Esophagus squamous epithelium (tissue), 5 donors: ENCODE results near the gene ABCA12. TPM values are rescaled to one million over a fixed set of nuclear protein-coding genes. Genes with fewer than 3 reads are reported as not detected.

Experiments
- DNase-seq: peaks from one replicate; lab custom pipeline; 2025; lab: John Stamatoyannopoulos, UW
- H3K27ac ChIP-seq, 4 donors: fragments of 200-600 bp; sonication (generic); one replicate each; pipeline ENCODE4 v1.5.1; 2016 to 2019; ENCODE audit warnings: mild to moderate bottlenecking in 1 of 4
- H3K27me3 ChIP-seq, 4 donors: fragments of 200-600 bp; sonication (generic); 1 replicate in 3 of 4; 2 replicates in 1 of 4; pipeline versions ENCODE4 v1.5.1 to v1.6.0; 2017 to 2021; ENCODE audit warnings: antibody characterized with exemption in 1 of 4
- H3K36me3 ChIP-seq, 3 donors: fragments of 200-600 bp; sonication (generic); one replicate each; pipeline ENCODE4 v1.5.1; 2016 to 2019
- H3K4me1 ChIP-seq, 3 donors: fragments of 200-600 bp; sonication (generic); one replicate each; pipeline ENCODE4 v1.5.1; 2017 to 2019
- H3K4me3 ChIP-seq, 4 donors: fragments of 200-600 bp; sonication (generic); 1 replicate in 3 of 4; 2 replicates in 1 of 4; pipeline ENCODE4 v1.5.1; 2016 to 2019; ENCODE audit warnings: mild to moderate bottlenecking in 2 of 4, moderate library complexity in 1 of 4
- H3K9me3 ChIP-seq, 3 donors: fragments of 200-600 bp; sonication (generic); one replicate each; pipeline ENCODE4 v1.5.1; 2016 to 2019
- POLR2A ChIP-seq, 4 donors: fragments of 450-650 bp; IDR thresholded peaks; one replicate each; pipeline ENCODE4 v1.6.1; 2017; ENCODE audit warnings: antibody characterized with exemption in 4 of 4, mild to moderate bottlenecking in 4 of 4, moderate library complexity in 3 of 4
- WGBS, 2 donors: methylation state at CpG; one replicate each; pipeline ENCODE4 v1.1.5; 2018; 5-methylcytosine and 5-hydroxymethylcytosine counted together
- intact Hi-C: fragments of 100-400 bp; cut with DNase I; formaldehyde crosslinking; loops from one replicate; pipeline ENCODE4 v1.15.0; 2022
- total RNA-seq, 4 donors: library from RNA; depleted of rRNA; stranded (reverse); fragments of >200 nt; gene quantifications; one replicate each; pipeline ENCODE4 v1.1.0, GENCODE V29; 2016
- TF ChIP-seq, protein P1 (sequence below), 6 experiments: fragments of 450-650 bp in 4 of 6; fragments of 200-600 bp in 2 of 6; sonication (generic) in 2 of 6; IDR thresholded peaks; one replicate each; pipeline ENCODE4 v1.5.1; 2016 to 2019; ENCODE audit warnings: antibody characterized with exemption in 6 of 6, mild to moderate bottlenecking in 4 of 6, moderate library complexity in 4 of 6
- donor health status: DM: yes; HTN: yes; CAD: no.

ABCA12 gene
- total RNA-seq, 4 donors from 2014 or later: 1.5 to 45.7 (median 3.8) TPM

DNA sequence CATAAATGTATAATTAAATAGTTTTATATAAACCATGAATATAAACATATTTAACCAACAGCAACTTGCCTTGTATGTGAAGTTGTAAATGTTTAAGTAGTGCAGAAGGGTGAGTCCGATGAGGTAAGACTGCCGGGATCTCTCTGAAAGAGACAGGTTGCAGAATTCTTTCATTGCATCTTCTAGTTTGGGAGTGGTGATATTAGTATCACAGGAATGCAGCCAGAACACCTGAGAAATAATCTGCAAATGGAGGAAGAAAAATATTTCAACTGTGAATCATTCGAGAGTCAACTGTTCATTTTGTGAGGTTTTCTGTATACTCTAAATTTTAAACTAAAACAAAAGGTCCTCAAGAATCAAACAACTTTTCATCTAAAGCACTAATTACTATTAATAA, 123.0 kb downstream of the ABCA12 start:
- no peak overlapping the region for H3K4me3 ChIP-seq
- intact Hi-C loops: no loop called here
- no peaks in the 10 kb centered on the region for H3K36me3 ChIP-seq
- H3K4me1 ChIP-seq: no peaks in the 10 kb centered on the region
- H3K27ac ChIP-seq: no peak overlapping the region
- no peak for DNase-seq
- TF ChIP-seq POLR2A (IDR thresholded peaks at IDR 0.05): no peak
- no peaks in the 10 kb centered on the region for H3K27me3 ChIP-seq
- WGBS, 2 donors: 80 to 81% methylated on average over 3 of the region's 3 CpGs
- H3K9me3 ChIP-seq: no peaks in the 10 kb centered on the region

DNA sequence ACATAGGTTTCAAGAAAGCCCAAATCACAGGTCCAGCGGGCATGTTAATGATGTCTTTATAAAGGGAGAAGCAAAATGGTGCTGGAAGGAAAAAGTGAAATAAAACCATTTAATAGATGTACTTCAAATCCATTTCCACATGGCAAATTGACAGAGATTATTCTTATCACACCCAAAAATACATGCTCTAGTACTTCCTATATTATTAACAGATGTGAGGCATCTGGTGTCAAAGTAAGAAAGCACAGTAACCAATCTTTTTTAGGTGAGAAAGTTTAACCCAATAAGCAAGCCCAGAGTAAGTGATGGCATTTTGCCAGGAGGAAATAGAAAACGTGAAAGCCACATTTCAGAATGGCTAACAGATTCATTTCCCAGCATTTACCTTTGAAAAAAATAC, 128.0 kb downstream of the ABCA12 start:
- H3K27me3 ChIP-seq: no peaks in the 10 kb centered on the region
- WGBS, 2 donors: 61 to 62% methylated on average over 2 of the region's 2 CpGs
- intact Hi-C loops: no loop called here

DNA sequence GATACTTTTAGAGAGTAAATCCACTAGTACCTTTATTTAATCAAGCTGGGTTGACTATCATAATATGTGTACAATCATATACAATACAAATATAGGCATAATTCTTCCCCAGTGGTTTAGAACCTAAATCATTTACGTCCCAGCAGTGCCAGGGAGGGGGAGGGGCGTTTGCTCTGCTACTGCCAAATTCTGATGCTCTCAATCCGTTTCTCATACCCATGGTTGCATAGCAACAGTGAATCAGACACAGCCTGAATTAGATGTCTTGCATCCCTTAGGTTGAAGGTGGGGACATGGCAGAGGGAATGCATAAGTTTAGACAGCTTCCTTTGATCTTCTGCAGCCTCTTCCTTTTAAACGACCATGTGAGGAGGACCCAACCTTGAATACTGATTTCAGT, 135.4 kb downstream of the ABCA12 start:
- 21 to 22% methylated on average over 4 of the region's 4 CpGs for WGBS, 2 donors
- no peak overlapping the region for H3K4me3 ChIP-seq
- intact Hi-C loops: no loop called here
- no peaks in the 10 kb centered on the region for H3K27me3 ChIP-seq
- DNase-seq: no peak
- no peaks in the 10 kb centered on the region for H3K9me3 ChIP-seq
- no peak overlapping the region for H3K27ac ChIP-seq
- TF ChIP-seq, protein P1, sequence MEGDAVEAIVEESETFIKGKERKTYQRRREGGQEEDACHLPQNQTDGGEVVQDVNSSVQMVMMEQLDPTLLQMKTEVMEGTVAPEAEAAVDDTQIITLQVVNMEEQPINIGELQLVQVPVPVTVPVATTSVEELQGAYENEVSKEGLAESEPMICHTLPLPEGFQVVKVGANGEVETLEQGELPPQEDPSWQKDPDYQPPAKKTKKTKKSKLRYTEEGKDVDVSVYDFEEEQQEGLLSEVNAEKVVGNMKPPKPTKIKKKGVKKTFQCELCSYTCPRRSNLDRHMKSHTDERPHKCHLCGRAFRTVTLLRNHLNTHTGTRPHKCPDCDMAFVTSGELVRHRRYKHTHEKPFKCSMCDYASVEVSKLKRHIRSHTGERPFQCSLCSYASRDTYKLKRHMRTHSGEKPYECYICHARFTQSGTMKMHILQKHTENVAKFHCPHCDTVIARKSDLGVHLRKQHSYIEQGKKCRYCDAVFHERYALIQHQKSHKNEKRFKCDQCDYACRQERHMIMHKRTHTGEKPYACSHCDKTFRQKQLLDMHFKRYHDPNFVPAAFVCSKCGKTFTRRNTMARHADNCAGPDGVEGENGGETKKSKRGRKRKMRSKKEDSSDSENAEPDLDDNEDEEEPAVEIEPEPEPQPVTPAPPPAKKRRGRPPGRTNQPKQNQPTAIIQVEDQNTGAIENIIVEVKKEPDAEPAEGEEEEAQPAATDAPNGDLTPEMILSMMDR (IDR thresholded peaks at IDR 0.05): no peak
- no peak for TF ChIP-seq POLR2A (IDR thresholded peaks at IDR 0.05)
- no peaks in the 10 kb centered on the region for H3K4me1 ChIP-seq
- no peaks in the 10 kb centered on the region for H3K36me3 ChIP-seq

More for the DNA sequence above, 128.0 kb downstream of the ABCA12 start:
- Histone ChIP-seq H3K27ac (no peak overlapping the region), H3K4me1 (no peaks in the 10 kb centered on the region), H3K9me3 (no peaks in the 10 kb centered on the region), H3K4me3 (no peak overlapping the region), H3K36me3 (no peaks in the 10 kb centered on the region)
- no peak for DNase-seq
- TF ChIP-seq, protein P1 (IDR thresholded peaks at IDR 0.05): no peak
- no peak for TF ChIP-seq POLR2A (IDR thresholded peaks at IDR 0.05)

DNA sequence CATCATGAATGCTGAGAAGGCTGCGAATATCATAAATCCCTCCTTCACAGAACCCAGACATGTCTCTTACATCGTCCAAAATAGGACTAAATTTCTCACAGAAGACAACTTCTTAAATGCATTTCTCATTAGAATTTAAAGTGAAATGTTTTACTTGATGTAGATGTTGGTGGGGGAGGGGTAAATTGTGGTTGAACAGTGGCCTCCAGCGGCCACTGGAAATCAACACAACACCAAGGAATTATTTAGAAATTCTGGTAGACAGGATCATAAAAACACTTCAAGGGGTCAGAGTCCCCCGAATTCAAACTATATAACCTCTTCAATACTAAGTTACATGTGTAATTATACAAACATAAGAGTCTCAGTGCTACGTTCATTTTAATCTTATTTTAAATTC, 135.9 kb downstream of the ABCA12 start:
- H3K9me3 ChIP-seq: no peaks in the 10 kb centered on the region
- no peak overlapping the region for H3K4me3 ChIP-seq
- H3K27me3 ChIP-seq: no peaks in the 10 kb centered on the region
- TF ChIP-seq POLR2A (IDR thresholded peaks at IDR 0.05): no peak
- TF ChIP-seq, protein P1 (IDR thresholded peaks at IDR 0.05): peak in 4 of 6 experiments; percentile 29 to 54 (median 43)
- intact Hi-C loops: no loop called here
- 18 to 40% methylated on average over 5 of the region's 5 CpGs for WGBS, 2 donors
- H3K36me3 ChIP-seq: no peaks in the 10 kb centered on the region
- H3K27ac ChIP-seq: no peak overlapping the region
- H3K4me1 ChIP-seq: no peaks in the 10 kb centered on the region
- DNase-seq: no peak

DNA sequence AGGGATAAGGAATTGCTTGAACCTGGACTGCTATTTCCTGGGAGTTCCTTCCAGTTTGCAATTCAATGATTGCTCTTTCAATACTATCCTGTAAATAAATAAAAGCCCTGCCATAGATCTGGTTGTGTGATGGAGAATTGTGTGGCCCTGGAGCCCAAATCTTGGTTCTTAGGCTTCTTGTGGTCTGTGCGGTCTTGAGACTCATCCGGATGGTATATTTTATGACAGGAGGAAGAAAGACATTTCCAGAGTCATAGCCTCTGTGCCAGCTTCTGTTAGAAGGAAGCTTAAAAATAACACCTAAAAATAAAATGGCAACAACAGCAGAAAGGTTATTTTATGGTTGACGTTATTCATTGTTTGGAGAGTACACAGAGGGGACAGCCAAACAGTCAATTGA, 137.7 kb downstream of the ABCA12 start:
- TF ChIP-seq, protein P1 (IDR thresholded peaks at IDR 0.05): no peak
- TF ChIP-seq POLR2A (IDR thresholded peaks at IDR 0.05): no peak
- H3K36me3 ChIP-seq: no peaks in the 10 kb centered on the region
- WGBS, 2 donors: 55 to 63% methylated on average over 3 of the region's 3 CpGs

More for the DNA sequence above, 137.7 kb downstream of the ABCA12 start:
- Histone ChIP-seq H3K4me1 (no peaks in the 10 kb centered on the region), H3K4me3 (no peak overlapping the region), H3K9me3 (no peaks in the 10 kb centered on the region), H3K27ac (no peak overlapping the region), H3K27me3 (no peaks in the 10 kb centered on the region)
- intact Hi-C loops: no loop called here
- no peak for DNase-seq
